Body of pancreas (tissue), 4 donors: ENCODE data around the gene TASOR2. TPM values are rescaled to one million over a fixed set of nuclear protein-coding genes. Genes with fewer than 3 reads are reported as not detected.

Experiments used
- ATAC-seq: fragments of 150-250 bp; one replicate; pipeline ENCODE4 v1.9.1; 2016
- DNase-seq, 4 donors: peaks; one replicate each; pipeline ENCODE4 v3.0.0-alpha.2; 2019
- H3K27ac ChIP-seq, 4 donors: fragments of 200-600 bp; sonication (generic); 1 replicate in 3 of 4; 2 replicates in 1 of 4; pipeline versions ENCODE4 v1.5.1 to v1.6.1; 2016 to 2019; ENCODE audit warnings: mild to moderate bottlenecking in 1 of 4, mixed read lengths in 1 of 4, moderate library complexity in 1 of 4
- H3K27me3 ChIP-seq, 2 donors: fragments of 200-600 bp; sonication (generic); one replicate each; pipeline ENCODE4 v1.6.0; 2016; ENCODE audit warnings: mild to moderate bottlenecking in 1 of 2
- H3K36me3 ChIP-seq, 2 donors: fragments of 200-600 bp; sonication (generic); replicated peaks in 1 of 2; 2 replicates each; pipeline ENCODE4 v1.5.1; 2016; ENCODE audit warnings: low read depth in 2 of 2; ENCODE audit not compliant: insufficient read depth in 1 of 2
- H3K4me1 ChIP-seq: fragments of 200-600 bp; sonication (generic); one replicate; pipeline ENCODE4 v1.6.0; 2016
- H3K4me3 ChIP-seq, 2 donors: fragments of 200-600 bp; sonication (generic); 1 replicate in 1 of 2; 2 replicates in 1 of 2; pipeline ENCODE4 v1.5.1; 2016 to 2019
- H3K9me3 ChIP-seq, 3 donors: fragments of 200-600 bp; sonication (generic); 1 replicate in 2 of 3; 2 replicates in 1 of 3; pipeline ENCODE4 v1.5.1; 2016
- CTCF ChIP-seq, 7 experiments: fragments of 450-650 bp in 4 of 7; fragments of 200-600 bp in 3 of 7; sonication (generic) in 3 of 7; IDR thresholded peaks; one replicate each; pipeline ENCODE4 v1.5.1; 2016 to 2019; ENCODE audit warnings: antibody characterized with exemption in 7 of 7
- POLR2A ChIP-seq, 3 donors: fragments of 450-650 bp; IDR thresholded peaks; one replicate each; pipeline ENCODE4 v1.6.1; 2016; ENCODE audit warnings: antibody characterized with exemption in 3 of 3, mild to moderate bottlenecking in 2 of 3
- WGBS, 2 donors: methylation state at CpG; one replicate each; pipeline ENCODE4 v1.1.5; 2017; 5-methylcytosine and 5-hydroxymethylcytosine counted together
- intact Hi-C: fragments of 100-400 bp; cut with DNase I; formaldehyde crosslinking; loops from one replicate; pipeline ENCODE4 v1.15.1; 2023
- total RNA-seq, 2 donors: library from RNA; depleted of rRNA; stranded (reverse); fragments of >200 nt; gene quantifications; one replicate each; pipeline ENCODE4 v1.1.0, GENCODE V29; 2016

The TASOR2 gene
- total RNA-seq, 2 donors from 2014 or later: 47.2 to 114 TPM

DNA sequence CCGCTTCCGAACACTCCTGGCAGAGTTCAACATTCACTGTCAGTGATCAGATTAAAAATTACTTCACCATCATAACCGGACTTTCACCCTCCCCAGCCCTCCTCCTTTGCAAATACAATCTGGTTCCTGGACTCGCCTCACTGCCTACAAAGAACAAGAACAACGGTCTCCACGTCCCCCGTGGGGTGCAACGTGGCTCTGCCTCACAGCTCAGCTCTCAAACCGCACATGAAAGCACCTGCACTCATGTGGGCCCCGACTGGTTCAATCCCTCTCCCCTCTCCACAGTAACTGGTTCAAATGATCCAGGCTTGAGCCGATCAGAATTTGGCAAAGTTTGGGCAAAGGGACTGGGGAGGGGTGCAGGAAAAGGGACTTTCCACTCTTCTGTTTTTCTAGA, 39.3 kb upstream of the TASOR2 start:
- 17 to 31% methylated on average over 11 of the region's 11 CpGs for WGBS, 2 donors
- Histone ChIP-seq H3K4me3 (no peak overlapping the region), H3K27me3 (no peaks in the 10 kb centered on the region), H3K27ac (peak overlapping the region in 3 of 4 donors; percentile 30 to 78 (median 62)), H3K36me3 (peaks cover 6 to 11% of the 10 kb centered on the region in 2 donors), H3K9me3 (no peaks in the 10 kb centered on the region), H3K4me1 (peaks cover 18% of the 10 kb centered on the region)
- intact Hi-C loops: no loop called here
- peak; percentile 90 for ATAC-seq
- no peak for TF ChIP-seq POLR2A (IDR thresholded peaks at IDR 0.05)
- no peak for TF ChIP-seq CTCF (IDR thresholded peaks at IDR 0.05)
- DNase-seq: peak; percentile 55 to 75 (median 62)

- Histone ChIP-seq H3K36me3 (peaks cover 4 to 16% of the 10 kb centered on the region in 2 donors), H3K4me1 (peaks cover 18% of the 10 kb centered on the region), H3K9me3 (no peaks in the 10 kb centered on the region), H3K27ac (peak overlapping the region in 3 of 4 donors; percentile 30 to 78 (median 62)), H3K4me3 (no peak overlapping the region), H3K27me3 (no peaks in the 10 kb centered on the region)
- ATAC-seq (no peak), DNase-seq (no peak)
- WGBS, 2 donors: 67 to 71% methylated on average over 14 to 21 of the region's 21 CpGs
- intact Hi-C loops: no loop called here
- TF ChIP-seq CTCF (IDR thresholded peaks at IDR 0.05) (no peak), POLR2A (IDR thresholded peaks at IDR 0.05) (no peak)
These were observed 38.6 kb upstream of the TASOR2 start for GRCh38 chr10:5645944-5646617.

GRCh38 chr10:5647507-5648240, 37.0 kb upstream of the TASOR2 start:
- no peak overlapping the region for H3K27ac ChIP-seq
- H3K9me3 ChIP-seq: no peaks in the 10 kb centered on the region
- 71 to 76% methylated on average over 6 to 11 of the region's 11 CpGs for WGBS, 2 donors
- no peak for ATAC-seq
- TF ChIP-seq CTCF (IDR thresholded peaks at IDR 0.05): no peak
- TF ChIP-seq POLR2A (IDR thresholded peaks at IDR 0.05): no peak
- intact Hi-C loops: no loop called here
- no peak for DNase-seq
- H3K4me3 ChIP-seq: no peak overlapping the region
- H3K27me3 ChIP-seq: no peaks in the 10 kb centered on the region
- peaks cover 4 to 12% of the 10 kb centered on the region in 2 donors for H3K36me3 ChIP-seq
- H3K4me1 ChIP-seq: peaks cover 18% of the 10 kb centered on the region

GRCh38 chr10:5648494-5649457, 35.9 kb upstream of the TASOR2 start:
- TF ChIP-seq POLR2A (IDR thresholded peaks at IDR 0.05): no peak
- no peak for TF ChIP-seq CTCF (IDR thresholded peaks at IDR 0.05)
- H3K4me3 ChIP-seq: no peak overlapping the region
- peaks cover 18% of the 10 kb centered on the region for H3K4me1 ChIP-seq
- ATAC-seq: no peak
- intact Hi-C loops: no loop called here
- peaks cover 4 to 12% of the 10 kb centered on the region in 2 donors for H3K36me3 ChIP-seq
- H3K27me3 ChIP-seq: no peaks in the 10 kb centered on the region
- H3K9me3 ChIP-seq: no peaks in the 10 kb centered on the region
- 87 to 89% methylated on average over 46 to 50 of the region's 50 CpGs for WGBS, 2 donors
- H3K27ac ChIP-seq: no peak overlapping the region
- DNase-seq: no peak
